Activated CD4-positive, alpha-beta T cell treated with anti-CD3 and anti-CD28 coated beads, Interleukin-2, amount 50 U/mL, for 48 hours (primary cell): Measurements from ENCODE around the gene ADGRL3.
"Not testable (repeated sequence)": the region's sequence is repeated elsewhere in the genome, so short reads cannot be mapped to it uniquely, and the experiment has no call there.

Experiments used
- DNase-seq, 2 experiments: peaks; one replicate each; pipeline ENCODE4 v3.0.0-alpha.2; 2020

Gene ADGRL3

DNA sequence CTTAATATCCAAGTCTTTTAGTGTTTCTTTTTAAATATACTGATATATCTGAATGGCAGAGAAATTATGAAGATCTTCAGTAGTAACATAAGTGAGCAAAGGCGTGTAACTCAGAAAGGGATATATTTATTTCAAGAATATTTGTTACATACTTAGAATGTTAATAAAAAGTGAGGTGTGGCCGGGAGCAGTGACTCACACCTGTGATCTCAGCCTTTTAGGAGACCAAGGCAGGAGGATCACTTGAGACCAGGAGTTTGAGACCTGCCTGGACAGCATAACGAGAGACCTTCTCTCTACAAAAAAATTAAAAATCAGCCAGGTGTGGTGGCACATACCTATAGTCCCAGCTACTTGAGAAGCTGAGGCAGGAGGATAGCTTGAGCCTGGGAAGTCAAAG lies 651.0 kb downstream of the ADGRL3 start:
- DNase-seq = no peak

DNA sequence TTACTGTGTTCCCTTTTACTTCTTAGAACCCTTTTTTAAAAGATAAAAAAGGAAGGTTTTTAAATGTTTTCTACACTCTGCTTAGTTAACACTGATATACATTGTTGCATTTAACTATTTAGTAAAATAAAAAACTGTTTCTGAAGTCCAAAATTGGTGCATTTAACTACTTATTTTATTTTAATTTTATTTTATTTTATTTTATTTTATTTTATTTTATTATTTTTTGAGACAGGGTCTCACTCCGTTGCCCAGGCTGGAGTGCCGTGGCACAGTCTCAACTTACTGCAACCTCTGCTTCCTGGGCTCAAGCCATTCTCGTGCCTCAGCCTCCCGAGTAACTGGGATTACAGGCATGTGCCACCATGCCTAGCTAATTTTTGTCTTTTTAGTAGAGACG lies 652.0 kb downstream of the ADGRL3 start:
- not testable (repeated sequence) for DNase-seq

DNA sequence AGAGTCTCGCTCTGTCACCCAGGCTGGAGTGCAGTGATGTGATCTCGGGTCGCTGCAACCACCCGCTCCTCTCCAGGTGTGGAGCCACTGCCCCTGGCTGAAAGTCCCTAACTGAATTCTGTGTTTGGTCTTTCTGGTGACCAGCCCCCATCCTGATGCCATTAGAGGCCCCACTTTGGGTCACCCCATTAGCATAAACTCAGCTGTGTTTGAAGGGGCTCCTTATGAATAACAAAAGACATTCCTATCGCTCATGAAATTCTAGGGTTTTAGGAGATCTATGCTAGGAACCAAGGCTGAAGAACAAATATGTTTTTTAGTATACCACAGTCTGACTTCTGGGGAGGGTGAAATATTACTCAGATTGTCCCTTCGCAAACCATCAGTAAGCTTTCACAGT lies 652.9 kb downstream of the ADGRL3 start:
- no peak for DNase-seq

DNA sequence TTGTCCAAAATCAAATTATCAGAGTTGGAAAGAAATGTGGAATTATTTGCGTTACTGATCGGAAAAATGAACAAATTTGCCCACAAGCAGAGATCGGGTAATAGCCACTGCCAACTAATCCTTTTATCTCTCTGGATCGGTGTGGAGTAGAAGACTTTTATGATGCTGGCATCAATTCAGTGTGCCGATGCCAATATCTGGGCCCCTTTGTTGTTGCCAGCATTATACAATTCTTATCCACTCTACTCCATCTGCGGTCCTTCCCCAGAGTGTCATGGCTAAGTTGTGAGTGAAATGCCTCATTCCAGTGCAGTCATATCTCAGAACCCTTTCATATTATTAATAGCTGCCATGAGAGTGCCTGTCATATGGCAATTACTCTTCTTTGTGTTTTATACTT lies 660.2 kb downstream of the ADGRL3 start:
- no peak for DNase-seq

DNA sequence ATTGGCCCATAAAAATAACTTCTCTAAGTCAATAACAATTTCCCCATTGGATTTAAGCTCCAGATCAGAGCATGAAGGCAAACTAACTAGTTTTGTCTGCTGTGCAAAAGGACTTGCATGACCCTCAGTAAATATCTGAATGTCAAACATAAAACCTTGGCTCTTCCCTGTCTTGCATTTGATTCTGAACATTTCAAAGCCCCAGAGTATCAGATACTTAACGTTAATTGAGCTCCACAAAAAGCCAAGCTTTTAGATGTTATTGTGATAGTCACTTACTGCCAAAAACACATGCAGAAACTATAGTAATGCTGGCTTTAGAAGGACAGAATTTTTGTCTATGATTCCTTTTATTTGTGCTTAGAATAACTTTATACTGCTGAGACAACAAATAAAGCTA lies 664.2 kb downstream of the ADGRL3 start:
- DNase-seq = no peak

DNA sequence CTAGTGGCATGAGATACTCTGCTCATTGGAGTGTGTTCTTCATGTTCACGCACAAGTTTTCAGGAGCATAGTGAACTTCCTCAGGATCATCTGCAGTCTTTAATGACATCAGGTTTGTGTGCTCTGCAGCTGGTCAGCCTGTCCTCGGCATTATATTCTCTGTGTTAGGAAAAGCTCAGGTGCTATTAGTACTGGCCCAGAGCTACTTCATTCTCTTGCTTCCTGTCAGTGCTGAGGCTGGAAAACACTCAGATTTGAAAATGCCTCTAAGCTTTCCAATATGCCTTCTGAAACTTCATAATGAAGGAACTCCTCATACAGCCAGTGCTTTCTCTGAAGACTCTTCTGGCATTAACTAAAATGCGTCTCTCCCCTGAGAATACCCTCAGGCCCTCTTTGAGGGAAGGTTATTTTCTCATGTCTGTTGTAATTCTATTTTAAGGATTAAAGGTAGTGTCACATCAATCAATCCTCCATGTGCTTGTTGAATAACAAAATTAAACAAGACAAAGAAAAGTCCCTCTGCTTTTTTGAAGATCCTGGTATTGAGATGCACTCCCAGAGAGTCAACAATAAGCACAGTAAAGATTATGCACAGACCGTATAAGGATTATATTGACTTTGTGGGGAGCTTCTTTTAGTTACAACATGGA lies 666.4 kb downstream of the ADGRL3 start:
- DNase-seq = no peak

DNA sequence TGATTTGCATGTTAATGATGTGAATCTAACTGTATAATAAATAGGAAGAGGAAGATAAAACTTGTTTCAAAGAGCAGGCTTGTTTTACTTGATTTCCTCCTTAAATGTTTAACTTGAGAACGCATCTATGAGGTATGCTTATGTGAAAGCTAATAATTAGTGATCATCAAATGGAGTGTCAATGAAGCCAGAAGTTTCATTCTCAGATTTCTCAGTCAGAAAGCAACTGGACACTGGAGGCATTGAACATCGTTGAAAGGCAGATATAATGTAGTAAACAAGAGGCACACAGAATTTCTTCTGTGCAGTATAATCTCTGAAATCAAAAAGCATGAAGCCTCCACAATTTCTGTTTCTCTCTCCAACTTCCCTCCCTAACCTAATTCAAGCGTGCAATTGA lies 672.9 kb downstream of the ADGRL3 start:
- DNase-seq = no peak

DNA sequence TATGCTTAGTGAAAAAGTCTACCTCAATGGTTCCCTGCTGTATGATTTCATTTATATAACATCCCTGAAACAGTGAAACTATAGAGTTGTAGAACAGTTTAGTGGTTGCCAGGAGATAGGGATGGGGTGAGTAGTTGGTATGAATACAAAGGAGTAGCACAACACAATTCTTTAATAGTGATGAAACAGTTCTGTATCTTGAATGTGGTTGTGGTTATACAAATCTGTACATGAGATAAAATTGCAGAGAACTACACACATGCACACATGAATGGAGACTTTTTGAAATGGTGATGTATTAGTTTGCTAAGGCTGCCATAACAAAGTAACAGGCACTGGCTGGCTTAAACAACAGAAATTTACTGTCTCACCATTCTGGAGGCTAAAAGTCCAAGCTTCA lies 677.1 kb downstream of the ADGRL3 start:
- DNase-seq = no peak

DNA sequence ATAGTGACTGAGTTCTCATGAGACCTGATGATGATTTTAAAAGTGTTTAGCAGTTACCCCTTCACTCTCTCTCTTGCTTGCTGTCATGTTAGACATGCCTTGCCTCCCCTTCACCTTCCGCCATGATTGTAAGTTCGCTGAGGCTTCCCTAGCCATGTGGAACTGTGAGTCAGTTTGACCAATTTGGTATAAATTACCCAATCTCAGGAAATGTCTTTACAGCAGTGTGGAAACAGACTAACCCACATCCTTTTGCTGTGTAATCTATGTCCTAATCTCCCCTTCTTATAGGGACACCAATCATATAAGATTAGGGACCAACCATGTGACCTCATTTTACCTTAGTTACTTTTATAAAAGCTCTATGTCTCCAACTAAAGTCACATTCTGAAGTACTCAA lies 677.8 kb downstream of the ADGRL3 start:
- no peak for DNase-seq

DNA sequence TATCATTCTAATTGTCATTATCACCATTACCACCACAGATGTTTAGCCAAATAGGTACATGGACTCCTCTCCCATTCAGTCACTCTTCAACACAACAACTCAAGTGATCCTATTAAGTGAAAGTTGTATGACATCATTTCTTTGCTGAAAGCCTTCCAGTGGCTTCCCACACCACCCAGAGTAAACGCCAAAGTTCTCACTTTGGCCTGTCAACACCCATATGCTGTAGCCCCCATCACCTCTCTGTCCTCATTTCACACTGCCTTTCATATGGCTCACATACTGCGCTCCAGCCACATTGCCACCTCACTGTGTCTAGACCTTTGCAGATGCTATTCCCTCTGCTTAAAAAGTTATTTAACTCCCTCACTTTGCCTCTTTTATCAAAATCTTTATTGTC lies 682.3 kb downstream of the ADGRL3 start:
- DNase-seq = no peak

DNA sequence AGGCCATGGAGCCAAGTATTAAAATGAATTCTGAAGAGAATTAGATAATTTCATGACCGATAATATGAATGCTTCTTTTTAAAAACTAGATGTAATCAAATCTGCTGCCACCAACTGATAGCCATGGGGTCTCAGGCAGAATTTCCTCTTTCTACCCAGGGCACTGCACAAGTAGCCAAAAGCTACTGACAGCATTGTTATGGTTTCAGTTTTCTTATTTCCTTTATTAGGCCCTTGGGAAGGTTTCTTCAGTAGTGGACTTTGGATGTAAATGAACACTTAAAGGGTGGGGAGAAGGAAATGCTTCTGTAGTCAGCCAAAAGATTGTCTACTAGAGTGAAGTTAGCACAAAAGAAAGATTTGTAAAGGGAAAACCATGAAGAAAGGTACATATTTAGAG lies 686.0 kb downstream of the ADGRL3 start:
- no peak for DNase-seq

DNA sequence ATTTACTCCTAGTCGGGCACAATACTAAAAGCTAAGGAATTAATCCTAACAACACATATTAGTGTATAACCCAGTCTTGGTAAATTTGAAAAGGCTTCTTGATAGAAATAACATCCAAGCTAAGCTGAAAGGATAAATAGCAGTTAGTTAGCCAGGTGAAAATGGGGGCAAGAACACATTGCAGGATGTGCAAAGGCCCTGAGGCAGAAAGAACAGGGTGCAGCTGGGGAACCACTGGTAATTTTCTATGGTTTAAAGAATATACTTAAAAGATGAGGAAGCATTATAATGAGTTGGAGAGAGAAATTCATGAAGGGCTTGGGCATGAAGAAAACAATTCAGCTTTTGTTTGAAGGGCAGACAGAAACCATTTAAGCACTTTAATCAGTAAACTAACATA lies 689.0 kb downstream of the ADGRL3 start:
- no peak for DNase-seq

DNA sequence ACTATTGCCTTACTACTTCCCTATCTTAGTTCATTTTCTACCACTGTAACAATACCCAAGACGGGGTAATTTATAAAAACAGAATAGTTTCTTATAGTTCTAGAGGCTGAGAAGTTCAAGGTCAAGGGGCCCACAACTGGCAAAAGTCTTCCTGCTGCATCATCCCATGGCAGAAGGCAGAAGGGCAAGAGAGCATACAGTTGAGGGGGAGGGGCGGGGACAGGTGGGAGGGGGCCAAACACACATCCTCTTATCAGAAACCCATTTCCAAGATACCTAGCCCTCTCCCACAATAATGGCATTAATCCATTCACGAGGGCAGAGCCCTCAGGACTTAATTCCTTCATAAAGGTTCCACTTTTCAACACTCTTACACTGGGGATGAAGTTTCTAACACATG lies 690.2 kb downstream of the ADGRL3 start:
- DNase-seq = no peak

DNA sequence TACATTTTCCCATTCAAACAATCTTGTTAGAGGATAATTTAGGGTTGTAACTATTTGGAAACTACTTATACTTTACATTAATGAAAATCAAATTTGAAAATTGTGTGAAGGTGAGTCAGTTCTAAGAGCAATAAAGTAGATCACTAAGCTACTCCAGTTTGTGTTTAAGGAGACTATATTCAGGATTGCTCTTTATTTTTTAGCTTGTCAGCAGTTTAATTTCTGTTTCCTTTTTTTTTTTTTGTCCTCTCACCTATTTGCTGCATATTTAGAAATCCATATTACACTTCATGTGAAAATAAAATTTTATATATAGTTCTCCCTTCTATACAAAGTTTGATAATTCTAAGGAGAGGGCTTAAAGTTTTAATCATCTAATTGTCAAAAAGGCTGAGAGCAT lies 691.8 kb downstream of the ADGRL3 start:
- no peak for DNase-seq

DNA sequence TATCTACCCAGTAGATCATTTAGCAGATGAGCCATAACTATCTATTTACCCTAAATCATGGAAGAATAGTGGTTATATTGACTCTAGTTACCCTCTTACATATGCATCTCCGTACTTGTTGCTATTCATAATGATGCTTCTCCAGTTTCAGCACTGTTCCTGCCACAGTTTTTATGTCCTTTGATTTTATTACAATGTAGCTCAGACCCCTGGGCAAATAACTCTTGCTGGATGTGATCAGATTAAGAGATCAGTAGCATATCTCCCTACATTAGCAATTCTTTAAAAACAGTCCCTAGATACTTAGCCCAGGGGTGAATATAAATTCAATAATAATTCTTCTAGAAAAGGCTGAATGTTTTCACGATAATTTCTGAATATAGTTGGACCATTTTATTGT lies 696.5 kb downstream of the ADGRL3 start:
- DNase-seq = no peak

DNA sequence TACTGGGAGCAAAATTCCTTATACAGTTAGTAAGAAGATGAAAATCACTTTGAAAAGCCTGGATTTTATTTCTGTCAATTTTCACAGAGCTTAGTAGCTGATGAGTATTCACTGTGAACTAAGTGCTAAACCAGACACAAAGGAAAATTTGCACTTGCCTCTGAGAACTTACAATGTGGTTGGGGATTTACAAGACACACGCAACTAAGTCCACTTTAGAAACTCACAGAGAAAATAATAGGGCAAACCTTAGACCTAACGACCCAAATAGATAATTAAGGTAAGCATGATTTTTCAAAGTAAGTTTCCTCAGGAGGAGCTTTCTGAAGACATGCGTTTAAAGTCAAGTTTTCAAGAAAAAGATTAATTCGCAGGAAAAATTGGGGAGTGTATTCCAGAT lies 708.9 kb downstream of the ADGRL3 start:
- DNase-seq = no peak

DNA sequence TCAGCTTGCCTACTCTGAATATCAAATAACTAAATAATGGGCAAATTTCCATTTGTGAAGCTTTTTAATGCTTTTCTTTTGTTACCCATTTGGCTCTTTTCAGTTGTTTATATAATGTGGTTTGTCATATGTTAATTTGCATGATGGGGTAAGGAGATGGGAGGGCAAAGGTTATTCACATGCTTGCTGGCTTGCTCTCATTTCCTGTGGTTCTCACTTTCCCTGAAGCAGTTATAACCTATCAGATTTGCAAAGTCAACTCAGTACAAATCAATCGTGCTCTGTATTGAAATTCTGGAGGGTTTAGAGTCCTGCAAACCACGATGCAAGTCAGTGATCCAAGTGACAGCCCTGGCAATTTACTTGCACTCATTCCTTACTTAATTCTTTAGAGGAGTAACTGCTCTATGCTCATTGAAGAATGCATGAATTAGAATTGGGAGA lies 711.2 kb downstream of the ADGRL3 start:
- no peak for DNase-seq

DNA sequence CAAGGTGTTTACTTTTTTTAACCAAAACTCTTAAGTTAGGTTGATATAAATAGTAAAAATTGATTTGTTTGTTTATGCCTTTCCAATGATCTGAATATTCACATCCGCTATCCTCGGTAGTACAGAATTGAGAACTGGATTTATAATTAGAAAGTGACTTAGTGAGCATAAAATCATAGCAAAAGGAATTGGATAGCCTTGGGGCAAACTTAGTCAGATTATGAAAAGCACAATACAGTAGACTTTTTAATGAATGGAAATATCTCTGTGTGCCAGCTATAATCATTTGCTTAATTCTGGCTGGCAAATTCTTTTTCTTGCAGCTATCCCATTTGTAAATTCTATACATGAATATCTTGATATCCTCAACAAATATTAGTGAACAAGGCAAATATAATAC lies 713.5 kb downstream of the ADGRL3 start:
- no peak for DNase-seq

DNA sequence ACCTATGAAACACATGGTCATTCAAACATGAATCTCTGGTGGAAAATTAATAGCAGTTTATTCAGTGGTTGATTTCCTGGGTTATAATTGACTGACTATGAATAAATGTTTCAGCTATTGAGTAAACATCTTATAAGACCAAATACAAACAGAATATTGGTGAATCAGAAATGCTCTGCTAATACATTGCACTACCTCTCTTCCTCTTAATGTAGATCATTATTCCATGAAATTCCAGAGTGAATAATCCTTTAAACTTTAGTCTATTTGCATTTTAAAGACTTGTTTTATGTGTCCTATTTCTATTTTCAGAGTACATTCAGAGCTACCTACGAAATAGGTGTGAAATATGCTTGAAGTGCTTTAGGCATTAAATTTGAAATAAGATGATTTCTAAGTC lies 715.4 kb downstream of the ADGRL3 start:
- no peak for DNase-seq

DNA sequence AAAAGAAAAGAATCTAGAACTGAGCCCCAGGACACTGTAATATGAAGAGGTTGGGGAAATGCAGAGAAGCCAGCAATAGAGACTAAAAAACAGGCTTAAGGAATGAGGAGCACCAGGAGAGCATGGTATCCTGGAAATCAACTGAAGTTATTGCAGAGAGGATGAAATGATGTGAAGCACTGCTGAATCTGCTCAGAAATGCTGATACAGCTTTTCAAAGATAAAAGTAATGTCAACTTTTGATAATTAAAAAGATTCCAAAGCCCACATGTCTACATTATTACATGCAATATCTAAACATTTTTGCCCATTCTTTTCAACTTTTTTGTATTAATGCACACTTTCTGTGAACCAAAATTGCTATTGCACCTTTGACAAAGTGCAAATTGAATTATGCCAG lies 718.4 kb downstream of the ADGRL3 start:
- DNase-seq = no peak

DNA sequence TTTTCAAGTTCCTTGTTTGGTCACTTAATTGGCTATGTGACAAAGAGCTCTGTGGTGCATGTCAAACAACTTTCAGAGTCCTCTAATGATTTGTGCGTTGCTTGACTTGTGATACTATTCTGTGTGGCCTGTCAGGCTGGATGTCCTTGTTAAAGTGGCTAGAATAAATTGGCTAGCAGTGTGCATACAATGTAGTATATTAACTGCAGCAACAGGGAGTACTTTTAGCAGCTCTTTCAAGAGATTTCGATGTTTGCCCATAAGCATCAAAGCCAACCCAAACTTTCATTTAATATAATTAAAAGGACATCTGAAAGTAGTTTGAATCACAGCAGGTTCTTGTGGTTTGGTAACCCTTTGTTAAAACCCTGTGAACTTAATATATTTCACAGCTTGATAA lies 718.9 kb downstream of the ADGRL3 start:
- DNase-seq = no peak

DNA sequence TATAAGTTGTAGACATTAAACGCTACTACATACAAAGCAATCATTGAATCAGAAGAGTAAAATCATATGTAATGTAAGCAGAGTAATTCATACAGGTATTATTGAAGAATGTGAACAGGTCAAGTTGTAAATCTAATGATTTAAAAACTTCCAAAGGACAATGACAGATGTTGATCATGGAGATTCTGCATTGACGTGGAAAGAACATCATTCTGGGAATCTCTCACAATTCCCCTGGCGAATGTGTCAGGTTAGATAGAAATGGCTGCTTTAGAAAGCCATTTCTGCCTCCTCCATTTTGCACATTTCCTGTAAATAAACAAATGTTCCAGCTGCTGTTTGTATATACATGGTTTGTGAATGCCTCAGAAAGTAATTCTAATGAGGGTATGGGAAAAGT lies 719.4 kb downstream of the ADGRL3 start:
- no peak for DNase-seq

DNA sequence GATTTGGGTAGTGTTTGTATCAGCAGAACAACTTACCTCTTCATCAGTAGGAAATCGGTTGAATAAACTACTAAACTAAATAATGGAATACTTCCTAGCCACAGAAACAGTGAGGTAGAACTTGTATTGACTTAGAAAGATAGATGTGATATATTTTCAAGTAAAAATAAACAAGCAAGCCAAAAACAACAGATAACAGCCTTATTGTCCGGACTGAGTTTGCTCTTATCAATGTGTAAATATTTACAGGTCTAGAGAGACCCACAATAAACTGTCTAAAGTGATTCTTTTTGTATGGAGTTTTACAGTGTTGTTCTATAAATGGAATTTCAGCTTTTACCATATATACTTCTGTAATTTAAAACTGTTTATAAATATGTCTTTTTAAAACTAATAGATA lies 721.8 kb downstream of the ADGRL3 start:
- no peak for DNase-seq

DNA sequence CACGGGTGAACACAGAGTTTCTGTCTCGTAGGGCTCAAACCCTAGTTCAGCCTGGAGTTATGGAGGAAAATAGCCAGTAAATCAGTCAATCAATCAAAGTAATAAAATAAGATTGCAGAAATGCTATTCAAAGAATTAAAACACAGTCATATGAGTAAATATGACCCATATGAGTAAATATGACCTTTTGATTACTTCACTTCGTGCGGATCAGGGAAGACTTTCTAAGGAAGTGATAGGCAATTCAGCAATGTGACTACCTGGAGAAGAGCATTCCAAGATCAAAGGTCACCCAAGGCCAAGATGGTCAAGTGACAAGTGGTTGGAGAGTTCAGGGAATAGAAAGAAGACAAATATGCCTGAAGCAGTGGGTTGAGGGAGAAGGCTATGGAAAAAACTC lies 722.6 kb downstream of the ADGRL3 start:
- DNase-seq = no peak

DNA sequence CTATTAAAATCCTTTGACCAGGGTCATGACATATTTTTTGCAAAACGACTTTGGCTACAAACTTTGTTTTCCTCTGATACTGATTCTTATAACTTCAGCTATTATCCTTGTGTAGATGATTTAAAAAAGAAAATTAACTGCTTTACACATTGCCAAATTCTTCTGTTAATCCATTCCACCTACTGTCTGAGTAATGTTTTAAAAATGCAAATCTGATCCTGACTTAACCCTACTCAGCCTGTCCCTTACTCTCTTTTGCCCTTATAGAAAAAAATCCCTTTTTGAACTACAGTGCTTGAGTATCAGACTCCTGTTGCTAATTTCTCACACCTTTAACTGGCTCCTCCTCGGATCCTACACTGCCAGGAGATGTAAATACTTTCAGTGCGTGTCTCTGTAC lies 723.1 kb downstream of the ADGRL3 start:
- no peak for DNase-seq

DNA sequence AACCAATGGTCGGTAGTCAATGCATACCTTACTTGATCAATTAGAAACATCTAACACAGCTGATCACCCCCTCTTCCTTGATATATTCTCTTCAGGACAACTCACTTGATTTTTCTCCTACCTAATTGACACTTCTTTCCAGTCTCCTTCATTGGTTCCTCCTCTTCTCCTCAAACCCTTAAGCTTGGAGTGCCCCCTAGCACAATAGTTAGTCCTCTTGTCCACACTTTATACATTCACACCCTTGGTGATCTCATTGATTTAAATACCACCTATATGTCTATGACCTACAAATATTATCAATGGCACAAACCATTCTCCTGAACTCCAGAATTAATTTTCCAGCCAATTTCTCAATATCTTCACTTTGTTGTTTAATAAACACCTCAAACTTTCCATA lies 724.0 kb downstream of the ADGRL3 start:
- no peak for DNase-seq
